ENCODE measurements around the gene SMPD1.
A peak's percentile ranks its signal among the peaks of the same experiment; 100 is the strongest.

SMPD1 gene

DNA sequence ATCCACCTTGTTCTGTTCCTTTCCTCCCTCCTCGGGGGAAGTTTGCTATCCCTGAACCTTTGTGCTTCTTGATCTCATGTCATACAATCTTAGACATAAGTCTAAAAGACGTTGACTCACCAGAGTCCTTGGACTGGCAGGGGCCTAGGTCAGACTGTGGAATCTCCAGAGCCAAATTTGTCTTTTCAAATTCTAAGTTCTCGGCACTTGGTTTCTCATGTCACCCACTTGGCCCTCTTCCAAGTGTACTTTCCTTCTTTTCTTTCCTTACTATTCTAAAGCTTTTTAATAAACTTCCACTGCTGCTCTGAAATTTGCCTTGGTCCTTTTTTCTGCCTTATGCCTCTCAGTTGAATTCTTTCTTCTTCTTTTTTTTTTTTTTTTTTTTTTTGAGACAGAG is 30.1 kb upstream of the SMPD1 start:
- H3K27me3 ChIP-seq (ENCODE audit: insufficient read depth, low read length, poor library complexity, severe bottlenecking): no peaks in the 10 kb centered on the region
- H3K4me2 ChIP-seq (ENCODE audit: low read depth, low read length, poor library complexity, severe bottlenecking): no peak overlapping the region
- no peaks in the 10 kb centered on the region for H3K36me3 ChIP-seq (ENCODE audit: insufficient read depth, low read length)
- H3K9ac ChIP-seq (ENCODE audit: low read depth, low read length, poor library complexity, severe bottlenecking): no peak overlapping the region
- no peaks in the 10 kb centered on the region for H3K79me2 ChIP-seq (ENCODE audit: insufficient read depth, low read length)
- no peak overlapping the region for H3K4me3 ChIP-seq (ENCODE audit: low read length, poor library complexity, severe bottlenecking)
- H3K9me2 ChIP-seq (replicated peaks; ENCODE audit: low read depth, low read length): no peaks in the 10 kb centered on the region
- no peaks in the 10 kb centered on the region for H4K20me1 ChIP-seq (ENCODE audit: insufficient read depth, low read length, poor library complexity, severe bottlenecking)
- H3K9me3 ChIP-seq (ENCODE audit: insufficient read depth, low read depth, low read length): no peaks in the 10 kb centered on the region
- TF ChIP-seq, protein P1, sequence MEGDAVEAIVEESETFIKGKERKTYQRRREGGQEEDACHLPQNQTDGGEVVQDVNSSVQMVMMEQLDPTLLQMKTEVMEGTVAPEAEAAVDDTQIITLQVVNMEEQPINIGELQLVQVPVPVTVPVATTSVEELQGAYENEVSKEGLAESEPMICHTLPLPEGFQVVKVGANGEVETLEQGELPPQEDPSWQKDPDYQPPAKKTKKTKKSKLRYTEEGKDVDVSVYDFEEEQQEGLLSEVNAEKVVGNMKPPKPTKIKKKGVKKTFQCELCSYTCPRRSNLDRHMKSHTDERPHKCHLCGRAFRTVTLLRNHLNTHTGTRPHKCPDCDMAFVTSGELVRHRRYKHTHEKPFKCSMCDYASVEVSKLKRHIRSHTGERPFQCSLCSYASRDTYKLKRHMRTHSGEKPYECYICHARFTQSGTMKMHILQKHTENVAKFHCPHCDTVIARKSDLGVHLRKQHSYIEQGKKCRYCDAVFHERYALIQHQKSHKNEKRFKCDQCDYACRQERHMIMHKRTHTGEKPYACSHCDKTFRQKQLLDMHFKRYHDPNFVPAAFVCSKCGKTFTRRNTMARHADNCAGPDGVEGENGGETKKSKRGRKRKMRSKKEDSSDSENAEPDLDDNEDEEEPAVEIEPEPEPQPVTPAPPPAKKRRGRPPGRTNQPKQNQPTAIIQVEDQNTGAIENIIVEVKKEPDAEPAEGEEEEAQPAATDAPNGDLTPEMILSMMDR (conservative IDR thresholded peaks at IDR 0.05; ENCODE audit: low read length): no peak
- no peak for TF ChIP-seq EZH2phosphoT487 (IDR thresholded peaks at IDR 0.05; ENCODE audit: borderline replicate concordance)
- no peaks in the 10 kb centered on the region for H3F3A ChIP-seq (ENCODE audit: low read depth)
- no peaks in the 10 kb centered on the region for H3K4me1 ChIP-seq (ENCODE audit: insufficient read depth, low read length, poor library complexity, severe bottlenecking)
- H2AFZ ChIP-seq (ENCODE audit: low read length): no peak overlapping the region

- Histone ChIP-seq H3K9ac (ENCODE audit: low read depth, low read length, poor library complexity, severe bottlenecking) (no peak overlapping the region), H3K27me3 (ENCODE audit: insufficient read depth, low read length, poor library complexity, severe bottlenecking) (no peaks in the 10 kb centered on the region), H3K4me3 (ENCODE audit: low read length, poor library complexity, severe bottlenecking) (no peak overlapping the region), H3K4me2 (ENCODE audit: low read depth, low read length, poor library complexity, severe bottlenecking) (no peak overlapping the region), H2AFZ (ENCODE audit: low read length) (no peak overlapping the region), H4K20me1 (ENCODE audit: insufficient read depth, low read length, poor library complexity, severe bottlenecking) (no peaks in the 10 kb centered on the region), H3K36me3 (ENCODE audit: insufficient read depth, low read length) (no peaks in the 10 kb centered on the region), H3K9me3 (ENCODE audit: insufficient read depth, low read depth, low read length) (no peaks in the 10 kb centered on the region), H3F3A (ENCODE audit: low read depth) (no peaks in the 10 kb centered on the region), H3K9me2 (replicated peaks; ENCODE audit: low read depth, low read length) (no peaks in the 10 kb centered on the region), H3K79me2 (ENCODE audit: insufficient read depth, low read length) (no peaks in the 10 kb centered on the region), H3K4me1 (ENCODE audit: insufficient read depth, low read length, poor library complexity, severe bottlenecking) (no peaks in the 10 kb centered on the region)
- TF ChIP-seq, protein P1 (conservative IDR thresholded peaks at IDR 0.05; ENCODE audit: low read length): no peak
- TF ChIP-seq EZH2phosphoT487 (IDR thresholded peaks at IDR 0.05; ENCODE audit: borderline replicate concordance): no peak
These were observed 27.9 kb upstream of the SMPD1 start for GRCh38 chr11:6362185-6362872.

GRCh38 chr11:6362873-6363678 is 27.2 kb upstream of the SMPD1 start:
- Histone ChIP-seq H3K79me2 (ENCODE audit: insufficient read depth, low read length) (no peaks in the 10 kb centered on the region), H3K4me3 (ENCODE audit: low read length, poor library complexity, severe bottlenecking) (no peak overlapping the region), H3K27me3 (ENCODE audit: insufficient read depth, low read length, poor library complexity, severe bottlenecking) (no peaks in the 10 kb centered on the region), H4K20me1 (ENCODE audit: insufficient read depth, low read length, poor library complexity, severe bottlenecking) (no peaks in the 10 kb centered on the region), H3K9ac (ENCODE audit: low read depth, low read length, poor library complexity, severe bottlenecking) (no peak overlapping the region), H3K4me1 (ENCODE audit: insufficient read depth, low read length, poor library complexity, severe bottlenecking) (no peaks in the 10 kb centered on the region), H3K9me3 (ENCODE audit: insufficient read depth, low read depth, low read length) (no peaks in the 10 kb centered on the region), H3K4me2 (ENCODE audit: low read depth, low read length, poor library complexity, severe bottlenecking) (no peak overlapping the region), H3F3A (ENCODE audit: low read depth) (no peaks in the 10 kb centered on the region), H3K36me3 (ENCODE audit: insufficient read depth, low read length) (no peaks in the 10 kb centered on the region), H3K9me2 (replicated peaks; ENCODE audit: low read depth, low read length) (no peaks in the 10 kb centered on the region), H2AFZ (ENCODE audit: low read length) (no peak overlapping the region)
- TF ChIP-seq, protein P1 (conservative IDR thresholded peaks at IDR 0.05; ENCODE audit: low read length): peak; percentile 86
- TF ChIP-seq EZH2phosphoT487 (IDR thresholded peaks at IDR 0.05; ENCODE audit: borderline replicate concordance): no peak

Data from Loucy (cell line).